ENCODE results near the gene ERVK3-1. TPM values are rescaled to one million over a fixed set of nuclear protein-coding genes. Genes with fewer than 3 reads are reported as not detected.

Gene ERVK3-1
- polyA plus RNA-seq, 1 of the 3 experiments (the other 2 are of a cell fraction): 69.4 TPM

- TF ChIP-seq REST (IDR thresholded peaks at IDR 0.05; ENCODE audit: low read depth, low read length): no peak
- TF ChIP-seq USF1 (IDR thresholded peaks at IDR 0.05; ENCODE audit: borderline replicate concordance, low read depth): no peak
- no peak for TF ChIP-seq RXRA (IDR thresholded peaks at IDR 0.05; ENCODE audit: borderline replicate concordance, low read depth)
- TF ChIP-seq SMC3 (IDR thresholded peaks at IDR 0.05; ENCODE audit: low read depth, low read length): no peak
- no peak for TF ChIP-seq FOSL2 (IDR thresholded peaks at IDR 0.05; ENCODE audit: borderline replicate concordance, low read depth)
- TF ChIP-seq RFX5 (IDR thresholded peaks at IDR 0.05; ENCODE audit: low read length): peak; percentile 89
- peak; percentile 50 for TF ChIP-seq TAF1 (IDR thresholded peaks at IDR 0.05; ENCODE audit: borderline replicate concordance, low read depth, low read length)
- peak; percentile 46 for TF ChIP-seq POLR2AphosphoS5 (IDR thresholded peaks at IDR 0.05; ENCODE audit: low read depth, low read length)
- TF ChIP-seq EZH2phosphoT487 (IDR thresholded peaks at IDR 0.05; ENCODE audit: borderline replicate concordance, low read depth): no peak
- no peak for TF ChIP-seq ELF1 (IDR thresholded peaks at IDR 0.05)
- TF ChIP-seq GATA2 (CRISPR knock-in tag; IDR thresholded peaks at IDR 0.05): no peak
- no peak for TF ChIP-seq MEF2A (IDR thresholded peaks at IDR 0.05; ENCODE audit: borderline replicate concordance, low read depth)
- TF ChIP-seq, protein P1, sequence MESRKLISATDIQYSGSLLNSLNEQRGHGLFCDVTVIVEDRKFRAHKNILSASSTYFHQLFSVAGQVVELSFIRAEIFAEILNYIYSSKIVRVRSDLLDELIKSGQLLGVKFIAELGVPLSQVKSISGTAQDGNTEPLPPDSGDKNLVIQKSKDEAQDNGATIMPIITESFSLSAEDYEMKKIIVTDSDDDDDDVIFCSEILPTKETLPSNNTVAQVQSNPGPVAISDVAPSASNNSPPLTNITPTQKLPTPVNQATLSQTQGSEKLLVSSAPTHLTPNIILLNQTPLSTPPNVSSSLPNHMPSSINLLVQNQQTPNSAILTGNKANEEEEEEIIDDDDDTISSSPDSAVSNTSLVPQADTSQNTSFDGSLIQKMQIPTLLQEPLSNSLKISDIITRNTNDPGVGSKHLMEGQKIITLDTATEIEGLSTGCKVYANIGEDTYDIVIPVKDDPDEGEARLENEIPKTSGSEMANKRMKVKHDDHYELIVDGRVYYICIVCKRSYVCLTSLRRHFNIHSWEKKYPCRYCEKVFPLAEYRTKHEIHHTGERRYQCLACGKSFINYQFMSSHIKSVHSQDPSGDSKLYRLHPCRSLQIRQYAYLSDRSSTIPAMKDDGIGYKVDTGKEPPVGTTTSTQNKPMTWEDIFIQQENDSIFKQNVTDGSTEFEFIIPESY (IDR thresholded peaks at IDR 0.05; ENCODE audit: borderline replicate concordance, low read depth): peak; percentile 28; the same call in 1 of the 2 replicates
- no peak for TF ChIP-seq USF2 (IDR thresholded peaks at IDR 0.05; ENCODE audit: borderline replicate concordance, low read depth, low read length)
- TF ChIP-seq MXI1 (IDR thresholded peaks at IDR 0.05; ENCODE audit: low read depth, low read length): peak; percentile 40; the same call in 1 of the 2 replicates
- no peak; the same call in 1 of the 2 replicates for TF ChIP-seq RCOR1 (IDR thresholded peaks at IDR 0.05; ENCODE audit: low read length)
- no peak for TF ChIP-seq FOXJ3 (CRISPR knock-in tag; IDR thresholded peaks at IDR 0.05)
- no peak for TF ChIP-seq FOXM1 (IDR thresholded peaks at IDR 0.05; ENCODE audit: low read depth)
- TF ChIP-seq SIN3A (IDR thresholded peaks at IDR 0.05; ENCODE audit: borderline replicate concordance, low read depth, low read length): peak; percentile 49; the same call in 1 of the 2 replicates
- peak; percentile 90 for TF ChIP-seq CHD2 (IDR thresholded peaks at IDR 0.05; ENCODE audit: low read length, partially characterized antibody)
- TF ChIP-seq TCF12 (IDR thresholded peaks at IDR 0.05): no peak
- peak; percentile 78 for TF ChIP-seq NFIC (IDR thresholded peaks at IDR 0.05; ENCODE audit: borderline replicate concordance)
- TF ChIP-seq, protein P2, sequence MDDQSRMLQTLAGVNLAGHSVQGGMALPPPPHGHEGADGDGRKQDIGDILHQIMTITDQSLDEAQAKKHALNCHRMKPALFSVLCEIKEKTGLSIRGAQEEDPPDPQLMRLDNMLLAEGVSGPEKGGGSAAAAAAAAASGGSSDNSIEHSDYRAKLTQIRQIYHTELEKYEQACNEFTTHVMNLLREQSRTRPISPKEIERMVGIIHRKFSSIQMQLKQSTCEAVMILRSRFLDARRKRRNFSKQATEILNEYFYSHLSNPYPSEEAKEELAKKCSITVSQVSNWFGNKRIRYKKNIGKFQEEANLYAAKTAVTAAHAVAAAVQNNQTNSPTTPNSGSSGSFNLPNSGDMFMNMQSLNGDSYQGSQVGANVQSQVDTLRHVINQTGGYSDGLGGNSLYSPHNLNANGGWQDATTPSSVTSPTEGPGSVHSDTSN (IDR thresholded peaks at IDR 0.05): peak; percentile 62
- TF ChIP-seq NRF1 (IDR thresholded peaks at IDR 0.05; ENCODE audit: low read depth, low read length): peak; percentile 71
Measured at GRCh38 chr19:58278541-58279041, 26.6 kb upstream of the ERVK3-1 start, which contains the start of gene ZNF8 (continued).
